GM12878 (cell line): ENCODE results near the gene THAP7. TPM values are rescaled to one million over a fixed set of nuclear protein-coding genes. Genes with fewer than 3 reads are reported as not detected.

Experiments
- ATF2 ChIP-seq: IDR thresholded peaks from 2 replicates; pipeline ENCODE4 v1.6.1; 2012; ENCODE audit warnings: low read length, inconsistent platforms
- BACH1 ChIP-seq: fragments of 450-650 bp; IDR thresholded peaks from 2 replicates; pipeline ENCODE4 v1.6.1; 2017; ENCODE audit warnings: mild to moderate bottlenecking, borderline replicate concordance
- BCL11A ChIP-seq: IDR thresholded peaks from 2 replicates; pipeline ENCODE4 v1.6.1; 2011; ENCODE audit warnings: low read depth, low read length
- BHLHE40 ChIP-seq, 2 experiments: fragments of 450-650 bp in 1 of 2; IDR thresholded peaks; 2 replicates each; pipeline ENCODE4 v1.6.1; 2011 to 2017; ENCODE audit warnings: low read depth in 2 of 2, borderline replicate concordance in 1 of 2, improper control_type of control experiment in 1 of 2, low read length in 1 of 2, mild to moderate bottlenecking in 1 of 2
- BRCA1 ChIP-seq: IDR thresholded peaks from 2 replicates; pipeline ENCODE4 v1.6.1; 2011; ENCODE audit warnings: low read depth, low read length, improper control_type of control experiment
- CREM ChIP-seq: IDR thresholded peaks from 2 replicates; pipeline ENCODE4 v1.6.1; 2014; ENCODE audit warnings: antibody characterized with exemption, low read depth
- FOS ChIP-seq: IDR thresholded peaks from 3 replicates; pipeline ENCODE4 v1.6.1; 2011; ENCODE audit warnings: borderline replicate concordance; ENCODE audit not compliant: insufficient read length; ENCODE audit errors: extremely low read depth
- MXI1 ChIP-seq: fragments of 150-350 bp; IDR thresholded peaks from 2 replicates; pipeline ENCODE4 v1.6.1; 2011; ENCODE audit warnings: low read depth, mild to moderate bottlenecking, inconsistent platforms, low read length, improper control_type of control experiment
- NBN ChIP-seq: fragments of 450-650 bp; IDR thresholded peaks from 2 replicates; pipeline ENCODE4 v1.6.1; 2016
- NKRF ChIP-seq: fragments of 450-650 bp; conservative IDR thresholded peaks from 2 replicates; pipeline ENCODE4 v1.6.1; 2017; ENCODE audit warnings: mild to moderate bottlenecking, moderate library complexity
- NR2C1 ChIP-seq: fragments of 450-650 bp; IDR thresholded peaks from 2 replicates; pipeline ENCODE4 v1.6.1; 2017; ENCODE audit warnings: antibody characterized with exemption, mild to moderate bottlenecking, moderate library complexity
- NR2C2 ChIP-seq: IDR thresholded peaks from 2 replicates; pipeline ENCODE4 v1.6.1; 2011; ENCODE audit warnings: borderline replicate concordance, low read depth; ENCODE audit not compliant: control insufficient read depth, insufficient read length
- PAX5 ChIP-seq: IDR thresholded peaks from 2 replicates; pipeline ENCODE4 v1.6.1; 2011; ENCODE audit warnings: low read depth, low read length, borderline replicate concordance
- POLR2AphosphoS2 ChIP-seq: IDR thresholded peaks from 2 replicates; pipeline ENCODE4 v1.6.1; 2011; ENCODE audit warnings: low read depth, mild to moderate bottlenecking, low read length, improper control_type of control experiment, moderate library complexity
- RELA ChIP-seq: fragments of 450-650 bp; IDR thresholded peaks from 2 replicates; pipeline ENCODE4 v1.8.0; 2014; ENCODE audit warnings: borderline replicate concordance; ENCODE audit not compliant: partially characterized antibody
- REST ChIP-seq: IDR thresholded peaks from 2 replicates; pipeline ENCODE4 v1.6.1; 2012; ENCODE audit warnings: mild to moderate bottlenecking, low read depth, low read length
- RUNX3 ChIP-seq: IDR thresholded peaks from 2 replicates; pipeline ENCODE4 v1.6.1; 2012; ENCODE audit warnings: low read length, inconsistent platforms
- SP1 ChIP-seq: IDR thresholded peaks from one replicate; pipeline ENCODE4 v1.6.1; 2011; ENCODE audit warnings: low read depth, low read length
- SRF ChIP-seq, 2 experiments: IDR thresholded peaks; 2 replicates each; pipeline ENCODE4 v1.6.1; 2011; ENCODE audit warnings: low read depth in 2 of 2, low read length in 2 of 2, mild to moderate bottlenecking in 1 of 2, moderate library complexity in 1 of 2
- TARDBP ChIP-seq: IDR thresholded peaks from 2 replicates; pipeline ENCODE4 v1.6.1; 2016; ENCODE audit warnings: borderline replicate concordance
- USF1 ChIP-seq: IDR thresholded peaks from 2 replicates; pipeline ENCODE4 v1.6.1; 2011; ENCODE audit warnings: borderline replicate concordance, low read depth, mild to moderate bottlenecking, moderate library complexity, mixed read lengths, low read length; ENCODE audit not compliant: insufficient read depth; ENCODE audit errors: extremely low read length
- YBX1 ChIP-seq: fragments of 450-650 bp; IDR thresholded peaks from 2 replicates; pipeline ENCODE4 v1.6.1; 2016; ENCODE audit warnings: antibody characterized with exemption
- ZNF207 ChIP-seq: fragments of 450-650 bp; IDR thresholded peaks from 2 replicates; pipeline ENCODE4 v1.6.1; 2014; ENCODE audit warnings: antibody characterized with exemption, mild to moderate bottlenecking, borderline replicate concordance
- polyA plus RNA-seq, 11 experiments: library from polyadenylated mRNA; depleted of rRNA in 4 of 11; unstranded in 6 of 11; stranded (reverse) in 5 of 11; fragments of >200 nt; fragmentation: Nextera tagmentation in 4 of 11; fragmentation: Illumina TruSeq in 1 of 11; extraction: Ambion mirVana in 4 of 11; extraction: Trizol in 1 of 11; gene quantifications; 1 replicate in 1 of 11; 2 replicates in 10 of 11; pipeline versions ENCODE4 v1.2.1 to v1.2.3, GENCODE V29; 2011 to 2016; ENCODE audit warnings: inconsistent platforms in 2 of 11, missing spikeins in 2 of 11, low read depth in 1 of 11
- total RNA-seq, 4 experiments: library from RNA; depleted of rRNA in 3 of 4; stranded (reverse); fragments of >200 nt in 3 of 4; fragmentation: Illumina TruSeq in 1 of 4; extraction: Trizol in 1 of 4; gene quantifications; 2 replicates each; pipeline versions ENCODE4 v1.2.1 to v1.2.3, GENCODE V29; 2013 to 2021

THAP7 gene
- total and polyA plus RNA-seq, 10 of the 15 experiments (the other 5 are each of a cell fraction or from before 2014, with no cell fraction given) = 0.66 to 58.3 (median 26.3) TPM

GRCh38 chr22:21001601-21002325 lies at the start of gene THAP7 (continued):
- TF ChIP-seq ZNF207 (0 out of 2 replicates have a peak, but pooled peaks have one; percentile 24), NR2C1 (no peak), BACH1 (peak; percentile 93), RUNX3 (peak; percentile 51; the same call in 1 of the 2 replicates), POLR2AphosphoS2 (peak; percentile 89), REST (no peak), SRF (IDR thresholded peaks at IDR 0.05; ENCODE audit: low read depth in 2 of 2, low read length in 2 of 2) (peak in 1 of 2 experiments; percentile 37; a peak in 1 of 4 replicates), BRCA1 (peak; percentile 64), PAX5 (peak; percentile 96), RELA (peak; percentile 34), CREM (peak; percentile 64; the same call in 1 of the 2 replicates), YBX1 (no peak), SP1 (peak; percentile 19), FOS (no peak), NBN (peak; percentile 47), TARDBP (peak; percentile 49; the same call in 1 of the 2 replicates), NR2C2 (no peak), BCL11A (no peak), BHLHE40 (IDR thresholded peaks at IDR 0.05; ENCODE audit: borderline replicate concordance in 1 of 2, low read depth in 2 of 2, low read length in 1 of 2) (peak; percentile 94 to 98), USF1 (peak; percentile 35), ATF2 (no peak), MXI1 (peak; percentile 60; the same call in 1 of the 2 replicates), NKRF (peak; percentile 46; the same call in 1 of the 2 replicates)
